HCT116 (cell line): Measurements from ENCODE around the gene MAP2K1.

Experiments
- CBX3 ChIP-seq: IDR thresholded peaks from 2 replicates; pipeline ENCODE4 v1.6.1; 2012; ENCODE audit warnings: low read depth
- ELF1 ChIP-seq: IDR thresholded peaks from 2 replicates; pipeline ENCODE4 v1.6.1; 2012; ENCODE audit warnings: low read depth, borderline replicate concordance
- EZH2 ChIP-seq: fragments of 200-600 bp; sonication (generic); IDR thresholded peaks from 2 replicates; pipeline ENCODE4 v1.6.1; 2017; ENCODE audit warnings: antibody characterized with exemption, mixed run types
- EZH2phosphoT487 ChIP-seq: fragments of 200-600 bp; IDR thresholded peaks from 2 replicates; pipeline ENCODE4 v1.6.1; 2018; ENCODE audit warnings: antibody characterized with exemption, borderline replicate concordance
- POLR2A ChIP-seq: IDR thresholded peaks from 2 replicates; pipeline ENCODE4 v1.7.0; 2011; ENCODE audit warnings: borderline replicate concordance; ENCODE audit not compliant: insufficient read depth, insufficient read length; ENCODE audit errors: extremely low read depth
- POLR2AphosphoS5 ChIP-seq: IDR thresholded peaks from 2 replicates; pipeline ENCODE4 v1.6.1; 2011; ENCODE audit warnings: mild to moderate bottlenecking, low read depth, low read length, moderate library complexity
- RAD21 ChIP-seq: IDR thresholded peaks from 2 replicates; pipeline ENCODE4 v1.6.1; 2012; ENCODE audit warnings: low read depth, mild to moderate bottlenecking
- SIN3A ChIP-seq: IDR thresholded peaks from 2 replicates; pipeline ENCODE4 v1.6.1; 2012; ENCODE audit warnings: low read depth
- YY1 ChIP-seq: IDR thresholded peaks from 2 replicates; pipeline ENCODE4 v1.6.1; 2011; ENCODE audit warnings: low read length, low read depth, moderate library complexity, mild to moderate bottlenecking; ENCODE audit not compliant: insufficient replicate concordance; ENCODE audit errors: extremely low read depth
- ZNF274 ChIP-seq: fragments of 200-500 bp; sonication (Bioruptor generic); IDR thresholded peaks from 2 replicates; pipeline ENCODE4 v1.6.1; 2014; ENCODE audit warnings: mild to moderate bottlenecking, low read depth, low read length, inconsistent platforms
- TF ChIP-seq, protein P1 (sequence below), 3 experiments: fragments of 200-600 bp in 1 of 3; sonication (generic) in 1 of 3; IDR thresholded peaks in 2 of 3; conservative IDR thresholded peaks in 1 of 3; 2 replicates each; pipeline ENCODE4 v1.5.1; 2012 to 2017; ENCODE audit warnings: low read depth in 2 of 3, low read length in 2 of 3, antibody characterized with exemption in 1 of 3, borderline replicate concordance in 1 of 3, control low read depth in 1 of 3, mild to moderate bottlenecking in 1 of 3, mixed read lengths in 1 of 3, mixed run types in 1 of 3, moderate library complexity in 1 of 3; ENCODE audit not compliant: insufficient read depth in 1 of 3
- TF ChIP-seq, protein P2 (sequence below): IDR thresholded peaks from 2 replicates; pipeline ENCODE4 v1.6.1; 2011; ENCODE audit warnings: mild to moderate bottlenecking, low read length, moderate library complexity; ENCODE audit not compliant: insufficient replicate concordance; ENCODE audit errors: extremely low read depth
- TF ChIP-seq, protein P3 (sequence below): IDR thresholded peaks from 2 replicates; pipeline ENCODE4 v1.6.1; 2012
- TF ChIP-seq, protein P4 (sequence below): IDR thresholded peaks from 2 replicates; pipeline ENCODE4 v1.6.1; 2012

DNA sequence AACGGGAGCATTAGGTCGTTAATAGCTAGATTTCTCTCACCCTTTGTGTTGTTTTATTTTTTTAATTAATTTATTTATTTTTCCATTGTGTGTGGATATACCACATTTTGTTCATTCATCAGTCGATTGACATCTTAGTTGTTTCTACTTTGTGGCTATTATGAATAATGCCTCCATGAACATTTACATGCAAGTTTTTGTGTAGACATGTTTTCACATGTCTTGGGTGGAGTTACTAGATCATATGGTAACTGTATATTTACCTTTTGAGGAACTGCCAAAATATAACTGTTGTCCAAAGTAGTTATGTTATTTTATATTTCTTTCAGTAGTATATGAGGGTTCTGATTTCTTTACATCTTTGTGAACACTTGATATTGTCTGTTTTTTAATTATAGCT lies 137.2 kb downstream of the MAP2K1 start:
- TF ChIP-seq POLR2A (no peak), RAD21 (no peak), EZH2phosphoT487 (no peak), POLR2AphosphoS5 (no peak), ZNF274 (no peak), EZH2 (no peak), YY1 (no peak), CBX3 (no peak), SIN3A (no peak), ELF1 (no peak)
- TF ChIP-seq, protein P1, sequence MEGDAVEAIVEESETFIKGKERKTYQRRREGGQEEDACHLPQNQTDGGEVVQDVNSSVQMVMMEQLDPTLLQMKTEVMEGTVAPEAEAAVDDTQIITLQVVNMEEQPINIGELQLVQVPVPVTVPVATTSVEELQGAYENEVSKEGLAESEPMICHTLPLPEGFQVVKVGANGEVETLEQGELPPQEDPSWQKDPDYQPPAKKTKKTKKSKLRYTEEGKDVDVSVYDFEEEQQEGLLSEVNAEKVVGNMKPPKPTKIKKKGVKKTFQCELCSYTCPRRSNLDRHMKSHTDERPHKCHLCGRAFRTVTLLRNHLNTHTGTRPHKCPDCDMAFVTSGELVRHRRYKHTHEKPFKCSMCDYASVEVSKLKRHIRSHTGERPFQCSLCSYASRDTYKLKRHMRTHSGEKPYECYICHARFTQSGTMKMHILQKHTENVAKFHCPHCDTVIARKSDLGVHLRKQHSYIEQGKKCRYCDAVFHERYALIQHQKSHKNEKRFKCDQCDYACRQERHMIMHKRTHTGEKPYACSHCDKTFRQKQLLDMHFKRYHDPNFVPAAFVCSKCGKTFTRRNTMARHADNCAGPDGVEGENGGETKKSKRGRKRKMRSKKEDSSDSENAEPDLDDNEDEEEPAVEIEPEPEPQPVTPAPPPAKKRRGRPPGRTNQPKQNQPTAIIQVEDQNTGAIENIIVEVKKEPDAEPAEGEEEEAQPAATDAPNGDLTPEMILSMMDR (IDR thresholded peaks at IDR 0.05 in 2 of 3, conservative IDR thresholded peaks at IDR 0.05 in 1 of 3; ENCODE audit: borderline replicate concordance in 1 of 3, insufficient read depth in 1 of 3, low read depth in 2 of 3, low read length in 2 of 3), result no peak
- TF ChIP-seq, protein P2, sequence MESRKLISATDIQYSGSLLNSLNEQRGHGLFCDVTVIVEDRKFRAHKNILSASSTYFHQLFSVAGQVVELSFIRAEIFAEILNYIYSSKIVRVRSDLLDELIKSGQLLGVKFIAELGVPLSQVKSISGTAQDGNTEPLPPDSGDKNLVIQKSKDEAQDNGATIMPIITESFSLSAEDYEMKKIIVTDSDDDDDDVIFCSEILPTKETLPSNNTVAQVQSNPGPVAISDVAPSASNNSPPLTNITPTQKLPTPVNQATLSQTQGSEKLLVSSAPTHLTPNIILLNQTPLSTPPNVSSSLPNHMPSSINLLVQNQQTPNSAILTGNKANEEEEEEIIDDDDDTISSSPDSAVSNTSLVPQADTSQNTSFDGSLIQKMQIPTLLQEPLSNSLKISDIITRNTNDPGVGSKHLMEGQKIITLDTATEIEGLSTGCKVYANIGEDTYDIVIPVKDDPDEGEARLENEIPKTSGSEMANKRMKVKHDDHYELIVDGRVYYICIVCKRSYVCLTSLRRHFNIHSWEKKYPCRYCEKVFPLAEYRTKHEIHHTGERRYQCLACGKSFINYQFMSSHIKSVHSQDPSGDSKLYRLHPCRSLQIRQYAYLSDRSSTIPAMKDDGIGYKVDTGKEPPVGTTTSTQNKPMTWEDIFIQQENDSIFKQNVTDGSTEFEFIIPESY, result no peak
- TF ChIP-seq, protein P3, sequence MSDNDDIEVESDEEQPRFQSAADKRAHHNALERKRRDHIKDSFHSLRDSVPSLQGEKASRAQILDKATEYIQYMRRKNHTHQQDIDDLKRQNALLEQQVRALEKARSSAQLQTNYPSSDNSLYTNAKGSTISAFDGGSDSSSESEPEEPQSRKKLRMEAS, result no peak
- TF ChIP-seq, protein P4, sequence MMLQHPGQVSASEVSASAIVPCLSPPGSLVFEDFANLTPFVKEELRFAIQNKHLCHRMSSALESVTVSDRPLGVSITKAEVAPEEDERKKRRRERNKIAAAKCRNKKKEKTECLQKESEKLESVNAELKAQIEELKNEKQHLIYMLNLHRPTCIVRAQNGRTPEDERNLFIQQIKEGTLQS, result no peak
